Right hindlimb (tissue), 1 donor: ENCODE data around the gene LNX2.
A peak's percentile ranks its signal among the peaks of the same experiment; 100 is the strongest.

Experiments
- DNase-seq: peaks from one replicate; pipeline ENCODE4 v3.0.0-alpha.2; 2018

The LNX2 gene

DNA sequence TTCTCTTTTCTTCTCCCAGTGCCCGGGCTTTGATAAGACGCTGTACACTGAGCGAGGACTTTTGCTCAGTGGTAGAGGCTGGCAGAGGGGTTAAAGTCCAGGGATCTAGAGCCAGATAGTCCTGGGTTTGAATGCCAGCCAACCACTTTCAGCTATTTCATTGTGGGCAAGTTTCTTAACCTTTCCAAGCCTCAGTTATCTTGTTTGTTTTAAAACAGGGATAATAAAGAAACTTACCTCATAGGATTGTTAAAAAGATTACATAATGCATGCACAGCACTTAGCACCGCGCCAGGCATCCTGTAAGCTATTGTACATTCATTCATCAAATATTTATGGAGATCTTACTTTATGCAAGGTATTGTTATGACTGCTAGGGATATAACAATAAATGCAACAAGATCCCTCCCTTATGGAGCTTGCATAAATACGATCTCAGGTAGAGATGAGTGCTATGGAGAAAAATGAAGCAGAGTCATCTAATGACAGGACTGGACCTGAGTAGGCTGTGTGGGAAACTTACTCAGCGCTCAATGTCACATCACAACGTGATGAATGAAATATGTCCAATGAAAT is 70.8 kb downstream of the LNX2 start:
- no peak for DNase-seq

DNA sequence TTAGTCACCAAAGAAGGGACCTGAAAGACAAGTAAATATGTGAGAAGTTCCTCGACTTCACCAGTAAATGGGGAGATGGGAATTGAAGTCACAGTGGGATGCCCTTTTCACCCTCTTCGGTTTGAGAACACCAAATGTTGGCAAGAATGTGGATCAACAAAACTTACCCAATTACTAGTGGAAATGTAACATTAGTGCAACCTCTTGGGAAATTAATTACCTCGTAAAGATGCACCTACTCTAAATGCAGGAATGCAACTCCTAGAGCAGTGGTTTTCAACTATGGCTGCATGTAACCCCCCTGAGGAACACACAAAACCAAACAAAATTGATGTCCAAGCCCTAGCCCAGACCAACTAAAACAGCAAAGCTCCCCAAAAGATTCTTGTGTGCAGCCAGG is 78.1 kb downstream of the LNX2 start:
- DNase-seq: no peak

DNA sequence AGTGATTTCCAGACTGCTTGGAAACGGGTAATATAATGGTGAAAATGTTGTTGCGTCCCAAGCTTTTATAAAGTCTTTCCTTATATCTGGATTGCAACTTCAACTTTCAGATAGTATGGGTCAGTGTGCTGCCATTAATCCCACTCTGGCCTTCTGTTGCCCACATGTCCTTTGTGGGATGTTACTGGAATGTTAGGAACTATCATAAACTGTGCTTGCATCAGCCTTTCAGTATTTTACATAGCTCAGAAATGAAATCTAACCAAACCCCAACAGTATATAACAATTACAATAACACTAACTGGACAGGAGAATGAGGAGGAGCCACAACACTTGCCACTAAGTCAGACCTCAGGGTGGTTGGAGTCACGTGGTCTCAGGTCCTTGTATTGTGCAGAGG is 78.9 kb downstream of the LNX2 start:
- no peak for DNase-seq

DNA sequence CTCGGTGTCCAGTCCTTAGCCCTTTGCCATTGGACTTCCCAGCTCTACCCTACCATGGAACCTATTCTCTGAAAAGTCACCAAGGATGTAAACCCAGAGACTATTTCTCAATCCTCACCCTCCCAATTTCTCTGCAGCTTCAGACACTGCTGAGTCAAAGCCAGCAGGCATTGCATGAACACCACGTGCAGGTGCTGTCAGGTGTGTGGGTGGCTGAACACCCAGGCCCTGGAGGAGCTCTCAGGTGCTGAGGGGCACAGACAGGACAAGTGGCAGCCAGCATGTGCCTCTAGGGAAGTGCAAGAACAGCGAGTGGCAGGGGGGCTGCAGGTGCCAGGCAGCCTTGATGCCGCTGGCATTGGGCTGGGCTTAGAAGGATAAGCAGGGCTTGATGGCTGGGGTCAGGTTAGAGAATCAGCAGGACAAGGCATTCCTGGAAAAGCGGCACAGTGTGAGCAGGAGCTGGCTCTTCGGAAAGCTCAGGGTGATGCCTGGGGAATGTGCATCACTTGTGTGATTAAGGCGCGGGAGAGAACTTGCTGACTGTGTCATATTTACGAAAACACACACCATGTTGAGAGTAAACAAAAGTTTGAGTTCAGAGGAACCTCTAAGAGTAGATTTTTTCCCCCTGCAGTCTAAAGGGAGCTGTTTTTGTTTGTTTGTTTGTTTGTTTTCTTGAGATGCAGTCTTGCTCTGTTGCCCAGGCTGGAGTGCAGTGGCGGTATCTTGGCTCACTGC is 83.8 kb downstream of the LNX2 start:
- no peak for DNase-seq

DNA sequence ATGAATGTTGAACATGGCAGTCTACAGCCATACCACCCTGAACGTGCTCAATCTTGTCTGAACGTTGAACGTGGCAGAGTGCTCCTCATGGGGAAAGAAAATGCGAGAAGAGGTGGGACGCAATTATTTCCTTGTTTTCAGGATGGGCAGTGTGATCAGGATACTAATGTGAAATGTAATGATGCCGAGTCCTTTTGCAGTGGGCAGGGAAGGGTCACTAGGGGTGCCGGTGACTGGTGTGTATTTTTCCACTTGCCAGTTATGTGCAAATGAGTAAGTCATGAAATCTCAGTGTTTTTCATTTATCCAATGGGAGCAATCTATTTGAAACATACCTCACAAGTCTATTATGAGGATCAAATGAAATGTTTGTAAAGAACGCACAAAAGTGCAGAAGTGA is 84.8 kb downstream of the LNX2 start:
- no peak for DNase-seq

DNA sequence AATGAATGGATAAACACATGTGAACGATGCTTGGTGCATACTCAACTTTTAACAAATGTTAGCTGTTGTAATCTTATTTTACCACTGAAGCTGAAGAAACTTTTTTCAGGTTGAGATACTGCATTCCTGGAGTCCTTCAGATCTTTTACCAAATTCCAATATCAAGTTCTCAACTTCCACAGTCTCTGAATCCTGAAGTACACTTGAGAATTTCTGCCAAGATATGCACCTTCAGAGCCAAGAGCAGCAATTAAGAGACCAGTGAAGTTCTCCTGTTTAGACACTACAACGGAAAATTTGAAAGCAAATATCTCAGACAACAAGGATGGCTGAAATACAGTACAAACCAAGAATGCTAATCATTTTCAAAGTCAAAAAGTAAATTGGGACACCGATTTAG is 85.3 kb downstream of the LNX2 start:
- no peak for DNase-seq

DNA sequence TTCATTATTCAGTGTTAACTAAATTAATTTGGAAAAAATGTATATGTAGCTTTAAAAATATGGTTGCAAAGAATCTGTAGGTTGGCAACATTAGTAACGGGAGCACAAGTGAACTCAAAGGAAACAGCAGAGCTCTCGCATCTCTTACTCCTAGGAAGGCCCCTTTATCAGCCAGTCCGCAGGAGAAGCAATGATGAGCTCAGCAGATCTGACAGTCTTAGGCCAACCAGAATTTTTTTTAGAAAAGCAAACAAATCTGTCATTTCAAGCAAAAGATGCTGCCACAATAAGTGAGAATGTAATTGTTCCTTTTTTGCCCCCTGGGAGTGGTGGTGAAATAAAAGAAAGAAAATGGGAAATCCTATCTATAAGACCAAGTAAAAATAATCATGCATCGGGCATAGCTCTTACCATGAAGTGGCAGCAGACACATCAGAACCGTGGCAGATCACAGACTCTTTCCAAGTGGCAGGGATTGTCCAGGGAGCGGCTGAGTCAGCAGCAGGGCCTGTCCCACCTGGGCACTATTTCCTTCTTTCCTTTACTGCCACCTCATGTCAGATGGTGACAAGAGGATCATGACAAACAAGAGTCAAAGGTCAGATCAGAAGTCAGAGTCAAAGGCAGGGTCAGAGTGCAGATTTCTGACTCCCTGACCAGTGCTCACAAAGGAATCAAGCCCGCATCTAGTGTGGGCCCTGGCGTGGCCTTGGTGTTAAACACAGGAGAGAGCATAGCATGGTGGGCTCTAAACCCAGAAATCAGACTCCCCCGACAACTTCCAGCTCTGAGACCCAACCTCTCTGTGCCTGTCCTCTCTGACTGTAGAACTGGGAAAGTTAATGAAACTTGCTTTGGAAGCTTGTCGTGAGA is 86.0 kb downstream of the LNX2 start:
- DNase-seq: no peak

DNA sequence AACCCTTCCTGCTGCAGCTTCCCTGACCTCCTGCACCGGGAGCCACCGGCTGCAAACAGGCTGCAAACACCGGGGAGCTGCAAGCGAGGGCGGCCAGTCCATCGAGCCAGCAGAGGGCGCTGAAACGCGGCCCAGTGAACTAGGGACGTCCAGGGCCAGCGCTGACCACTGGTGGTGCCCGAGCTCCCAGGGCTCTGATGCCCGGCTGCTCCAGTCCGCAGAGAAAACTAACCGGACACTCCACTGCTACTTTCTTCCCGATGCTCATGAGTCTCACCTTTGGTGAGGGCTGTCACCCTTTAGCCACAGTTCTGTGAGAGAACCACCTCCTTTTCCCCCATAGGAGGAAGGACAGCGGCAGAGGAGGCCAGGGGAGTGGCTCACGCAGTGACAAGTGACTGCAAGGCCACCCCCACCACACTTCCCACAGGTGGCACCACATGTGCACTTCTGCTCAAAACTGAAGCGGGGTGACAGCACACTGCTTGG is 87.1 kb downstream of the LNX2 start:
- peak; percentile 72 for DNase-seq

DNA sequence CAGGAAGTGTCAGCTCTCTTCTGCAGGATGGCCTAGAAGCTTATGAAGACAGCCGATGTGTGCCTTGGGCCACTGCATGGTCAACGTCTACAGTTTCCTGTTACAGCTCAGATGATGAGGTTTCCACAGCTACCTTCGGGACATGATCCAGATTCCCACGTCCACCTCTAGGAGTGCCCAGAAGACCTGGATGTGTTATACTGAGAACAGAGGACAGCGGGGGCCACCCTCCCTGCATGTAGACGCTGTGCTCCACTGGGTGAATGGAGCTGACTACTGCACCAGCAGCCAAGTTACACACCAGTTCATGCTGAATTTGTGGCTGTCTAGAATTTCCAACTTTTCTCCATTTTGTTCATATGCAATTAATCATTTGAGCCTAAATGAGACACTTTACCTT is 91.4 kb downstream of the LNX2 start:
- DNase-seq: no peak

DNA sequence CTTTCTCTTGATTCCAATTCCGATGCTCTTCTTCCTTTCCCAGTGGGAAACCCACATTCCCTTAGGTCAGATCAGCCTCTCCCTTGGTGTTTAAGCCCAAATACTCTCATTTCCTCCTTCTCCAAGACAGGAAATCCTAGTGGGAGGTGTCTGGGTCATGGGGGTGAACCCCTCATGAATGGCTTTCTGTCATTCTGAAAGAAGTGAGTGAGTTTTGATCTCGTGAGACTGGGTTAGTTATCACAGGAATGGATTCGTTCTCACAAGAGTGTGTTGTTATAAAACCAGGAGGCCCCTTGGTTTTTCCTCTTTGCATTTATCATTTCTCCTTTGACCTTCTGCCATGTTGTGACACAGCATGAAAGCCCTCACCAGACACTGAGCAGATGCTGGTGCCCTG is 93.8 kb downstream of the LNX2 start:
- DNase-seq: no peak

DNA sequence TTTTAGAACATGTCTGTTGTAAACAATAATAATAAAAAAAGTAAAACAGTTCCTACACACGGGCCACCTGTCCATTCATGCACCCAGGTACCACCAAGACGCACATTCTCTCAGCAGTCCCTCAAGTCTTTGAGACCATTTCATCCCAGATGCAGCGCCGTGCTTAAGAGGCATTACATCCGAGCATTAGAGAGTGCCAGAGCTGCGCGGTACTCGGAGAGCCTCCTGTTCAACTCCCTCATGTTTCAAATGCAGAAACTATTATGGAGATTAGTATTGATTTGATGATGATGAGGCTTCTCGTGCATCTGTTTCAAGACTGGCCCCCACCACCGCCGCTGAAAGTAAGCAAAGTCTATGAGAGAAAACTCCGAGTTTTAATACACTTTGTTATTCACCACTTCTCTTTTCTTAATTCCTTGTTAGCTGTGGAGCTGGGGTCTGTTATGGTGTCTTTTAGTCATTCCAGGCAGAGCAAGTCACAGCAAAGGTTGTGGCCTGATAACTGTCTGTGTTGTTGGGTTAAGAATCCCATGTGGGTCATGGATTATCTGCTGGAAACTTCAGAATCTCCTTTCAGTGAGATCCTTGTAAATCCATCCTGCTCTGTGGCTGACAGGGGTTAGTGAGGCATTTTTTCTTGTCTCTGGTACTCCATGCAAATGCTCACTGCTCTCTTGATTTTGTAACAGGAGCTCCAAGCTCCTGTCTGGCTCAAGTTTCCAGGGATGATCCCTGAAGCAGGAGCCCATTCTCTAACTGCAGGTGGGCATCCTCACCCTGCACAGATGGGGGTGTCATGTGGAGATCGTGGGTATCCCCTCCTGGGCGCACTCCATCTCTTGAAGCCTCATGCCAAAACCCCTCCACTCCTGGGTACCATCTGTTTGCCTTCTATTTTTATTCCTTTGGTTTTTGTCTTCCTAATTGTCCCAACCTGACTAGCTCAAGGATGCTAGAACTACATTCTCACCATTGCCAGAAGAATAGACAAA is 95.1 kb downstream of the LNX2 start:
- DNase-seq: no peak

DNA sequence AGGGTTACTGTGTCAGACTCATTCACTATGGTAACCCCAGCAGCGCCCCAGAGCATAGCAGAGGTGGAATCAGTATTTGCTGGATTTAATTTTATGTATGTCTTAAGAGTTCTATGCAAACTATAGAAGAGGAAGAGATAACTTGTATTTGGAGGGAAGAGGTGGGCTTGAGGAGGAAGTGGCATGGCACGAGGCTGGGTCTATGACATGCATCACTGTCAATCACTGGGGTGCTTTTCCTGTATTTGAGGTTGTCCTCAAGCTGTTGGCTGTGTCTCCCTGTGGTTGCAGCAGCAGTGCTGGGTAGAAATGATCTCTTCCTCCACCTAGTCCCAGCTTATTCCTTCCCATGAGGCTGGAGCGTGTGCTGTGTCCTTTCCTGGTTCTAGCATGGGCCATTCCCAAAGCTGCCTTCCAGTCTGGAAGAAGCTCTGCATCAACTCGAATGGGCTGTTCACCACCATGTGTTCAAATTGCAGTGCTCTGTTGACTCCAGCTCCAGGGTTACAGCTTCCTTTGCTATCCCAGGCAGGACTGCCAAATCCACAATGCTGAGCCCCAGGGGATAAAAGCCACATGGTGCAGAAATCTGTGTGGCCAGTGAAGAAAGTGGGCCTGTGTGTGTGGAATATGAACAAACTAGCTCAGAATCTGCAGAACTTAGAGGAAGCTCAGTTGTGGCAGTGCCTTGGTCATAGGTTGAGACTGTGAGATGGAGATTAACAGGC is 96.8 kb downstream of the LNX2 start:
- DNase-seq: no peak

DNA sequence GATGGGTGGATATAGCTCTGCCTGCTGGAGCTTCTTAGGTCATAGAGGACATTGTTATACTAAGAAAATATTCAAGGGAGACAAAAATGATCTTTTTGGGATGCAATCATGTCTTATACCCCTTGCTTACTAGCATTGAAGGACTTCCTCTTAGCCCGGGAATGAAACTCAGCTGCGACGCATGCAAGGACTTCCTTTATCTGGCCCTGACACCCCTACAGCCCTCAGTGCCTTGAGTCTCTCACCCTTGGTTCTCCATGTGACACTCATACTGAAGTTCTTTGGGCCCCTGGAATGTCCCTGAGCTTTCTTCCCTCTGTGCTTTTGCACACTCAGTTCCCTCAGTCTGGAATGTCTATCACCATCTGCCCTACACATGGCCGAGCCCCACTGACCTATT is 97.5 kb downstream of the LNX2 start:
- DNase-seq: no peak

DNA sequence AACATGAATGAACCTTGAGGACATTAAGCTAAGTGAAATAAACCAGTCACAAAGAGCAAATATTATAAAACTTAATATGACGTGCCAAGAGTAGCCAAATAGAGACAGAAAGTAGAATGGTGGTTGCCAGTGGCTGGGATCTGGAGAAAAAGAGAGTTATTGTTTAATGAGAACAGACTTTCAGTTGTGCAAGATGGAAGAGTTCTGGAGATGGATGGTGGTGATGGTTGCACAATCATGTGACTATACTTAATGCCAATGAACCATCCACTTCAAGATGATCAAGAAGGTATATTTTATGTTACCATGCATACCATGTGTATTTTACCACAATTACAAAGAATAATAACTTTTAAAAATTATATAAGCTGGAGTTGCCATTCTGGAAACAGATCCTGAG is 104.2 kb downstream of the LNX2 start:
- DNase-seq: no peak

DNA sequence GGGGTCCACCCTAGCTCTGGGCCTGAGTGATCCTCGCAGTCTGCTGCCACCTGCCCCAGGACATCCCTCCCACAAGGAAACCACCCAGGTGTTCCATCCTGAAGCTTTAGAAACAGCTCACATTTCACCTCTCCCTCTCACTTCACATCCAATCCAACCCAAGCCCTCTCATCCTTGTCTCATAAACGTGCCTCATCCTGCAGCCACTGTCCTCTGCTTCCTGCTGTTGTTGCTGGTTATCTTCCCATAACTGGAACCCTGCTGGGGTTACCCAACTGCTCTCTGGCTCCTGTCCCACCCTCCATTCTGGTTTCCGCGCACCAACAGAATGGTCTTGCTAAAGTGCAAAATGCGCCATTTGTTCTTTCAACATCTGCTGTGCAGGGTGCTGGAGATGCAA is 110.2 kb downstream of the LNX2 start:
- DNase-seq: no peak

DNA sequence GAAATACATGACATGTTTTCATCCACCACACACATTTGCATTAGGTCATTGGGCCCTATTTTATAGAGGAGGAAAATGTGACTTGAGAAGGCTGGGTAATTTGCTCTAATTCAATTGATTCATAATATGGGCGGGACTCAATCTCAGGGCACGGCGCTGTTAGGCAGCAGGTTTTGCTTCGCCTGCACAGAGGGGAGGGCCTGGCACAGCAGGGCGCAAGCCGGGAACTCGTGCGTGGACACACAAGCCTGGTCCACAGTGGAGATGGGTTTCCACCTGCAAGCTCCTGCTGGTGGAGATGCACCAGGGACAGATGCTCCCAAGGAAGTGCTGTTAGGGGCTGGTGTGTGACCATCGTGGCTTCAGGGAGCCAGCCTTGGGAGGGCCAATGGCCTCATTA is 111.5 kb downstream of the LNX2 start:
- DNase-seq: no peak

DNA sequence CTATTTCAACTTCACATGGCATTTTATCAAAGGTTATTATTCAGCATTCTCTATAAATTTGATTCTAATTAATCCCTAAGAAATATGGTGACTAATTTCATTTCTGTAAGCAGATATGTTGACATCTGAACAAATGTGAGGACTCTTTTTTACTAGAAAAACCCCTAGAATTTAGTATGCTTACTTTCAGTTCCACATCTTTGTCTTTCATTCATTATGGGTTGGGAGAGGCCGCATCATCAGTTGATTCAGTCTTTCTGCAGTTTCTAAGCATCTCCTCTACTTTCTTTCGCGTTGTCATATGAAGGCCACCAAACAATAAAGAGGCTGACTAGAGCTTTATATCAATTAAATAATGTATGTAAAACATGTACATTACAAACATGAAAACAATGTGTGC is 114.5 kb downstream of the LNX2 start:
- DNase-seq: no peak

DNA sequence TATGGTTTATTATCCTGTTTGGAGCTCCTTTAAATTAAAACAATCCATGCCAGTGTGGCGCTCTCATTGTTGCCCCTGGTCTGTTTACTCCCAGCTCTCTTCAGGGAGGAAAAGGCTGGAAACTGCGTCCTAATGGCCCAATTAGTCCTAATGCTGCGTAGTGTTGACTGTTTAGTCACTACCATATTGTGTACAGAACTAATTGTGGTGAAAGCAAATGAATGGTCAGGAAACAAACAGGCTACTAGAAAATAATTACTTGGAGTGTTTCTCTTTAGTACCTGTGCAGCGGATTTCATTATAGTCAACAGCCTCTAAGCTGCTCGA is 115.5 kb downstream of the LNX2 start:
- no peak for DNase-seq

DNA sequence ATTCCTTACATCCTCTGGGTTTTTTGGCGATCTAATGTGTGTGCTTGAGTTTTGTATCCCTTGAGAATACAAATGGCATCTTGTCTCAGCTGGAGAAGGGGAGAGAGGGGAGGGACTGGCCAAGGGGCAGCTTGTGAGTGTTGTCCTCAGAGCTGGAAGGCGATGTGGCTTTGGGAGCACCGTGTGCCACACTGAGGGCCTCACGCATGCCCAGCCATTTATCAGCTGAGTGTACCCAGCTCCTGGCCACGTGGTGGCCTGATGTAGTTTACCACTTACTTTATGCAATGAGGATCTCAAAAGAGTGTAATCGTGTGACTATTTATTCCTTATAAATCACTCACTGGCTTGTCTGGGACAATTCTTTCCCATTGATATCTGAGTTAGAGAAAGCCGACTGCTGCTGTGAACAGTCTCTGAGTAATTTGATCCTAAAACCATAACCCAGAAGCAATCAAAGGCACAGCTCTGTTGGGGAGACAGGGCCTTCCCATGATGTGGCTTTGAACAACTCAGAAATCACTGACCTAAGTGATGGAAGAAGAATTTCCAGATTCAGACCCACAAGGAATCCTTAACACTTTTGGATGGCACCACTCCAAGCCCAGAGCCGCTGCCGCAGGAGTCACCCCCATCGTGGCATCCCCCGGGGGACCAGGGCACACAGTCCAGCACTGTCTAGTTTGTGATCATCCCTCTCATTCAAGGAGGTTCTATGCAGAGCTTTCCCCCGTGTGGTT is 116.0 kb downstream of the LNX2 start:
- DNase-seq: no peak

DNA sequence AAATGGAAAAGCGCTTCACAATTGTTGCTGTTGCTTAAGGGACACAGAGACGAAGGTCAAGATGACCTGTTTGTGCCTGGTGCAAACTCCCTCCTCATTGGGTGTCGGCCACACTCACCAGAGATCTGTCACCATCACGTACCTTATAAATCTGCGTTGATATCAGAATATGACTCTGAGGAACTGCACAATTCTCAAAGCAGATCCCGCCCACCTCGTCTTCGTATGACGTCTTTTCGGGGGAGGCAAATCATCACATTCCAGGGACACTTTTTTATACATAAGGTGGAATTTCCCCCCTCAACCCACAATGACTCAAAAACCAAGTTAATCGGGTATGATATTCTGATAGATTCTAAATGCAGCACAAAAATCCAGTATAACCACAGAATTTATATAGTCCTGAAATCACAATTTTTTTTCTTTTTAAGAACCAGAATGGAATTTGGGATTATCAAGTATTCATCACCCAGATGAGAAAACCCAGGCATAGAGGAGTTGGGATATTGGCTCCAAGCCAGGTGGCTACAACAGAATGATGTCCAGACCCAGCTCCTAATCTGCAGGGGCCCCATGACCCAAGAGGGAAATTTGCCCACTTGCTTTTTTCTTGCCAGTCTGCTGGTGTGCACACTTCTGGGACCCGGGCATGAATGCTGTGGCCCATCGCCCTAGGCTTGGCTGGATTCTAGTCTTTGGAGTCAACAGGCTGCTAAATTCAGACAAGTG is 119.4 kb downstream of the LNX2 start:
- DNase-seq: no peak
